ENCODE measurements around the gene PTGFRN. TPM values are rescaled to one million over a fixed set of nuclear protein-coding genes. Genes with fewer than 3 reads are reported as not detected.

Gene PTGFRN
- polyA plus RNA-seq, 4 donors, result 31.1 to 68.1 (median 52.9) TPM

GRCh38 chr1:116991918-116992317, 82.2 kb downstream of the PTGFRN start:
- DNase-seq (ENCODE audit: low read depth in 4 of 4, low spot score in 2 of 4), result no peak

- no peak for DNase-seq (ENCODE audit: low read depth in 4 of 4, low spot score in 2 of 4)
These were observed 83.6 kb downstream of the PTGFRN start for GRCh38 chr1:116993286-116993685.

GRCh38 chr1:116994411-116994810, 84.7 kb downstream of the PTGFRN start:
- DNase-seq (ENCODE audit: low read depth in 4 of 4, low spot score in 2 of 4), result no peak

GRCh38 chr1:116997066-116997465, 87.3 kb downstream of the PTGFRN start:
- no peak for DNase-seq (ENCODE audit: low read depth in 4 of 4, low spot score in 2 of 4)

GRCh38 chr1:116997636-116998035, 87.9 kb downstream of the PTGFRN start:
- no peak for DNase-seq (ENCODE audit: low read depth in 4 of 4, low spot score in 2 of 4)

GRCh38 chr1:116999596-116999995, 89.9 kb downstream of the PTGFRN start:
- DNase-seq (ENCODE audit: low read depth in 4 of 4, low spot score in 2 of 4), result no peak

GRCh38 chr1:117000142-117000541, 90.4 kb downstream of the PTGFRN start:
- DNase-seq (ENCODE audit: low read depth in 4 of 4, low spot score in 2 of 4), result no peak

GRCh38 chr1:117001254-117001927, 91.7 kb downstream of the PTGFRN start, which contains the start of gene CD101:
Gene CD101 (plus strand): TSS chr1:117001760. CDS start chr1:117001818, 58 bp downstream.
- no peak for DNase-seq (ENCODE audit: low read depth in 4 of 4, low spot score in 2 of 4)

- no peak for DNase-seq (ENCODE audit: low read depth in 4 of 4, low spot score in 2 of 4)
These were observed 93.6 kb downstream of the PTGFRN start for GRCh38 chr1:117003223-117003875.

GRCh38 chr1:117007719-117008013, 98.0 kb downstream of the PTGFRN start:
- DNase-seq (ENCODE audit: low read depth in 4 of 4, low spot score in 2 of 4), result no peak

- DNase-seq (ENCODE audit: low read depth in 4 of 4, low spot score in 2 of 4), result no peak
These were observed 98.9 kb downstream of the PTGFRN start for GRCh38 chr1:117008656-117009055.

GRCh38 chr1:117009132-117009531, 99.4 kb downstream of the PTGFRN start:
- no peak for DNase-seq (ENCODE audit: low read depth in 4 of 4, low spot score in 2 of 4)

- no peak for DNase-seq (ENCODE audit: low read depth in 4 of 4, low spot score in 2 of 4)
These were observed 100.7 kb downstream of the PTGFRN start for GRCh38 chr1:117010310-117010969.

- no peak for DNase-seq (ENCODE audit: low read depth in 4 of 4, low spot score in 2 of 4)
These were observed 101.6 kb downstream of the PTGFRN start for GRCh38 chr1:117011334-117011733.

GRCh38 chr1:117013309-117013858, 103.7 kb downstream of the PTGFRN start:
- peak in 2 of 4 donors; percentile 13 to 23 for DNase-seq (ENCODE audit: low read depth in 4 of 4, low spot score in 2 of 4)

GRCh38 chr1:117014209-117014608, 104.5 kb downstream of the PTGFRN start:
- no peak for DNase-seq (ENCODE audit: low read depth in 4 of 4, low spot score in 2 of 4)

GRCh38 chr1:117015724-117016123, 106.0 kb downstream of the PTGFRN start:
- DNase-seq (ENCODE audit: low read depth in 4 of 4, low spot score in 2 of 4), result no peak

- no peak for DNase-seq (ENCODE audit: low read depth in 4 of 4, low spot score in 2 of 4)
These were observed 107.3 kb downstream of the PTGFRN start for GRCh38 chr1:117017062-117017461.

- no peak for DNase-seq (ENCODE audit: low read depth in 4 of 4, low spot score in 2 of 4)
These were observed 107.9 kb downstream of the PTGFRN start for GRCh38 chr1:117017648-117018047.

GRCh38 chr1:117020526-117021156, 110.9 kb downstream of the PTGFRN start:
- no peak for DNase-seq (ENCODE audit: low read depth in 4 of 4, low spot score in 2 of 4)

GRCh38 chr1:117022114-117022513, 112.4 kb downstream of the PTGFRN start:
- DNase-seq (ENCODE audit: low read depth in 4 of 4, low spot score in 2 of 4), result no peak
